Uterus (tissue), 4 donors: Measurements from ENCODE around the gene RNU7-1. TPM values are rescaled to one million over a fixed set of nuclear protein-coding genes. Genes with fewer than 3 reads are reported as not detected.

Source experiments
- DNase-seq, 2 donors: peaks; one replicate each; pipeline ENCODE4 v3.0.0-alpha.2; 2019 to 2020
- H3K27ac ChIP-seq, 2 donors: fragments of 200-600 bp; sonication (generic); 1 replicate in 1 of 2; 2 replicates in 1 of 2; pipeline ENCODE4 v1.5.1; 2016 to 2018
- H3K27me3 ChIP-seq, 2 donors: fragments of 200-600 bp; sonication (generic); one replicate each; pipeline ENCODE4 v1.5.1; 2018 to 2019; ENCODE audit warnings: control low read depth in 1 of 2
- H3K36me3 ChIP-seq, 2 donors: fragments of 200-600 bp; sonication (generic); one replicate each; pipeline ENCODE4 v1.5.1; 2019; ENCODE audit warnings: control low read depth in 1 of 2
- H3K4me1 ChIP-seq, 2 donors: fragments of 200-600 bp; sonication (generic); one replicate each; pipeline ENCODE4 v1.5.1; 2018 to 2019; ENCODE audit warnings: control low read depth in 1 of 2
- H3K4me3 ChIP-seq, 2 donors: fragments of 200-600 bp; sonication (generic); 1 replicate in 1 of 2; 2 replicates in 1 of 2; pipeline ENCODE4 v1.5.1; 2018 to 2019; ENCODE audit warnings: mild to moderate bottlenecking in 1 of 2
- H3K9me3 ChIP-seq, 2 donors: fragments of 200-600 bp; sonication (generic); one replicate each; pipeline ENCODE4 v1.5.1; 2019; ENCODE audit warnings: control low read depth in 1 of 2
- CTCF ChIP-seq, 4 experiments: fragments of 200-600 bp in 2 of 4; fragments of 450-650 bp in 2 of 4; sonication (generic) in 2 of 4; IDR thresholded peaks; one replicate each; pipeline ENCODE4 v1.5.1; 2016 to 2019; ENCODE audit warnings: antibody characterized with exemption in 4 of 4, mild to moderate bottlenecking in 2 of 4, moderate library complexity in 1 of 4
- POLR2A ChIP-seq, 2 donors: fragments of 450-650 bp; IDR thresholded peaks; one replicate each; pipeline ENCODE4 v1.6.1; 2016; ENCODE audit warnings: antibody characterized with exemption in 2 of 2, mild to moderate bottlenecking in 1 of 2, moderate library complexity in 1 of 2
- intact Hi-C: fragments of 100-400 bp; cut with DNase I; formaldehyde crosslinking; loops from one replicate; pipeline ENCODE4 v1.15.1; 2023; ENCODE audit warnings: low total_unique reads
- total RNA-seq, 4 donors: library from RNA; depleted of rRNA in 3 of 4; stranded (reverse); fragments of >200 nt in 3 of 4; gene quantifications; one replicate each; pipeline versions ENCODE4 v1.1.0 to v1.2.4, GENCODE V29; 2014 to 2023
- donor health status: DM: yes; HTN: yes; CAD: no.

The RNU7-1 gene
- total RNA-seq, 4 donors from 2014 or later = not detected

GRCh38 chr12:6909421-6910145 lies 34.0 kb upstream of the RNU7-1 start:
- Histone ChIP-seq H3K36me3 (no peaks in the 10 kb centered on the region), H3K4me1 (peaks cover 0 to 4% of the 10 kb centered on the region in 2 donors), H3K27ac (no peak overlapping the region), H3K4me3 (no peak overlapping the region), H3K27me3 (no peaks in the 10 kb centered on the region), H3K9me3 (no peaks in the 10 kb centered on the region)
- TF ChIP-seq CTCF (IDR thresholded peaks at IDR 0.05) (no peak), POLR2A (IDR thresholded peaks at IDR 0.05) (no peak)
- intact Hi-C loops = no loop called here
- DNase-seq = no peak

DNA sequence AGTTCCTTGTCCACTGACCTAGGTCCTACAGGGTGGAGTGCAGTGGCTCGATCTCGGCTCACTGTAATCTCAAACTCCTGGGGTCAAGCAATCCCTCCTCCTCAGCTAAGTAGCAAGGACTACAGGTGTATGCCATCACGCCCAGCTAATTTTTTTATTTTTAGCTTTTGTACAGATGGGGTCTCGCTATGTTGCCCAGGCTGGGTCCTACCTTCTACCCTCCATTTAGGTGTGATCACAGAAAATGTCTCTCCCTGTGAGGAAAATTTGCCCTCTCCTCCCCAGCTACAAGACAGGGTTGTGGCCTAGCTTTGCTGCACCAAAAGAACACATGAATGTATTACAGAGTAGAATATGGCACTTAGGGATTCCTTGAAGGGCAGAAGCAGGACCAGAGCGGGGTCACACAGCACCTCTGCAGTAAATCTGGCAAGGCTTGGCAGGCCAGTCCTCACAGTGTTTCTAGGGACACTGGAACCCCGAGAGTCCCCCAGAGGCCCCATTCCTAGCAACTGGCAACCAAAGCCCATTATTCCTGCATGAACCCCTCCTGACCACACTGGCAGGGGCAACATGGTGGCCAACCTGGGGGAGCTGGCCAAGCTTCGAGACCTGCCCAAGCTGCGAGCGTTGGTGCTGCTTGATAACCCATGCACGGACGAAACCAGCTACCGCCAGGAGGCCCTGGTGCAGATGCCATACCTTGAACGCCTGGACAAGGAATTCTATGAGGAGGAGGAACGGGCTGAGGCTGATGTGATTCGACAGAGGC lies 31.3 kb upstream of the RNU7-1 start:
- H3K27me3 ChIP-seq = no peaks in the 10 kb centered on the region
- no peak overlapping the region for H3K27ac ChIP-seq
- no peaks in the 10 kb centered on the region for H3K4me1 ChIP-seq
- intact Hi-C loops = no loop called here
- H3K4me3 ChIP-seq = no peak overlapping the region
- H3K9me3 ChIP-seq = no peaks in the 10 kb centered on the region
- H3K36me3 ChIP-seq = no peaks in the 10 kb centered on the region
- DNase-seq = no peak
- TF ChIP-seq POLR2A (IDR thresholded peaks at IDR 0.05) = no peak
- no peak for TF ChIP-seq CTCF (IDR thresholded peaks at IDR 0.05)

DNA sequence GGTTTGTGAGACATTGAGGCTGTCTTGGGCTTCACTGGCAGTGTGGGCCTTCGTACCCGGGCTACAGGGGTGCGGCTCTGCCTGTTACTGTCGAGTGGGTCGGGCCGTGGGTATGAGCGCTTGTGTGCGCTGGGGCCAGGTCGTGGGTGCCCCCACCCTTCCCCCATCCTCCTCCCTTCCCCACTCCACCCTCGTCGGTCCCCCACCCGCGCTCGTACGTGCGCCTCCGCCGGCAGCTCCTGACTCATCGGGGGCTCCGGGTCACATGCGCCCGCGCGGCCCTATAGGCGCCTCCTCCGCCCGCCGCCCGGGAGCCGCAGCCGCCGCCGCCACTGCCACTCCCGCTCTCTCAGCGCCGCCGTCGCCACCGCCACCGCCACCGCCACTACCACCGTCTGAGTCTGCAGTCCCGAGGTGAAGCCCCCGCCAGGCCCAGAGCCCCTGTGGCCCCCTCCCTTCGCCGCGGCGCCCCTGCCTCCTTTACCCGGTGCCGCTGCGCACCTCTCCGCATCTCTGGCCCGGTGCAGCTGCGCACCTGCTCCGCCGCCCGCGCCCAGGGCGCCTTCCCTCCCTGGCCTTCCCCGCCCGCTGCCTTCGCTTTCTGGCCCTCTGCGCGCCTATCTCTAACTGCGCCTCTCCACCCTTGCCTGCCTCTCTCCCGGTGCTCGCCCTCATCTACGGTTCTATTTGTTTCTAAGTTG lies 29.2 kb upstream of the RNU7-1 start, which contains the start of gene ENO2:
Gene ENO2, plus strand, starts transcription at position 335 of the 701 bp plus-strand sequence. CDS start 1,253 bp downstream, outside the sequence.
- H3K27ac ChIP-seq = peak within 1 kb of the TSS; percentile 88
- TF ChIP-seq POLR2A (IDR thresholded peaks at IDR 0.05) (peak in 1 of 2 donors; percentile 57), CTCF (IDR thresholded peaks at IDR 0.05) (no peak)
- no peaks in the 10 kb centered on the region for H3K4me1 ChIP-seq
- no peaks in the 10 kb centered on the region for H3K9me3 ChIP-seq
- H3K27me3 ChIP-seq = no peaks in the 10 kb centered on the region
- DNase-seq = peak; percentile 80 to 83
- H3K36me3 ChIP-seq = no peaks in the 10 kb centered on the region
- peak within 1 kb of the TSS; percentile 64 to 72 for H3K4me3 ChIP-seq
- intact Hi-C loops = no loop called here

DNA sequence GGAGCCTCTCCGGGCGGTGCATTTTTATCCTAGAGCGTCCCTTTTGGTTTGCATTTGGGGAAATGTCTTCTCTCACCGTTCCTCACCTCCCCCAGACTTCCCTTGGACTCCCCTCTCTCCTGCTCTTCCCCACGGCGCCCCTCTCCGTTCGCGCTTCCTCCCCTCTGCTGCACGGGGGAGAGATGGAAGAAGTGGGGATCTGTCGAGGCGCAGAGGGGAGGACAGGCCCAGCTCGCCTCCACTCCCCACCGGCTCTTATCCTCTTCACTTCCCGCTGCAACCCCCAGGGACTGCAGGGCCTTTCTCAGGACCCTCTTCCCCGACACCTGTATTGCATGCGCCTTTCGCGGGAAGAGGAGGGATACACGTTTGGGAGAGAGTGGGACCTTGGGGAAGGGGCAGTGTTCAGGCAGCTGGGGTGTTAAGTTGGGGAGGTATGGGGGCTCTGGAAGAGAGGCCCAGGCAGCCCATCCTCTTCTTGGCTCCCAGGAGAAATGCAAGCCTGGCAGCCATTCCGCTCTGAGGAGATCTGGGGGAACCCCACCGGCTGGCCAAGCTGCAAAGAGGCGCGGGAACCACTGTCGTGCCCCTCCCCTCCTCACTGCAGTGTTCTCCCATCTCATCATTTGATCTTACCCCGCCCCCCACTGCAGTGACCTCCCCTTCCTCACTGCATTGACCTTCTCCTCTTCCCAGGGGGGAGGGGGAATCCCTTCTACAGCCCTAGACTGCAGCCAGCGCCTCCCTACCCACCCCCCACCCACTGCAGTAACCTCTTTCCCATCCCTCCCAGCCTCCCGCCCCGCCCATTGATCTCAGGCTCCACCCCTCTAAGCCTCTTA lies 28.4 kb upstream of the RNU7-1 start:
- peak in 1 of 2 donors; percentile 51 for DNase-seq
- H3K36me3 ChIP-seq = no peaks in the 10 kb centered on the region
- intact Hi-C loops = no loop called here
- H3K4me1 ChIP-seq = no peaks in the 10 kb centered on the region
- H3K9me3 ChIP-seq = no peaks in the 10 kb centered on the region
- no peak for TF ChIP-seq CTCF (IDR thresholded peaks at IDR 0.05)
- no peak for TF ChIP-seq POLR2A (IDR thresholded peaks at IDR 0.05)
- peak overlapping the region; percentile 88 for H3K27ac ChIP-seq
- H3K4me3 ChIP-seq = peak overlapping the region; percentile 64 to 72
- no peaks in the 10 kb centered on the region for H3K27me3 ChIP-seq
